BJ (cell line): Measurements from ENCODE around the gene ITPK1. TPM values are rescaled to one million over a fixed set of nuclear protein-coding genes. Genes with fewer than 3 reads are reported as not detected.

Experiments used
- CTCF ChIA-PET: fragments of 350-600 bp; formaldehyde crosslinking; extraction: SDS; loops from one replicate; lab custom pipeline; 2021; ENCODE audit warnings: antibody characterized with exemption, inconsistent platforms; lab: Yijun Ruan, JAX
- POLR2A ChIA-PET: fragments of 300-600 bp; sonication (Branson Sonifier 250); formaldehyde crosslinking; extraction: SDS; loops from one replicate; lab custom pipeline; 2021; ENCODE audit warnings: antibody characterized with exemption; lab: Charles Lee
- DNase-seq: peaks from one replicate; pipeline ENCODE4 v3.0.0-alpha.2; 2011; ENCODE audit warnings: low read depth
- H3K27me3 ChIP-seq: 2 replicates; pipeline ENCODE4 v1.6.0; 2011; ENCODE audit warnings: low read length; ENCODE audit not compliant: control insufficient read depth, insufficient read depth
- H3K36me3 ChIP-seq: 2 replicates; pipeline ENCODE4 v1.5.1; 2011; ENCODE audit warnings: low read length; ENCODE audit not compliant: control insufficient read depth, insufficient read depth
- H3K4me3 ChIP-seq: 2 replicates; pipeline ENCODE4 v1.5.1; 2011; ENCODE audit warnings: low read depth, mild to moderate bottlenecking, control low read depth, low read length
- CTCF ChIP-seq: IDR thresholded peaks from 2 replicates; pipeline ENCODE4 v1.5.1; 2011; ENCODE audit warnings: low read depth, mild to moderate bottlenecking, control low read depth, inconsistent platforms, low read length, moderate library complexity; ENCODE audit not compliant: insufficient read depth
- polyA plus RNA-seq: library from polyadenylated mRNA; depleted of rRNA; stranded (reverse); fragments of >200 nt; gene quantifications from 2 replicates; pipeline ENCODE4 v1.2.3, GENCODE V29; 2011

ITPK1 gene
- polyA plus RNA-seq, 1 experiment = 49.0 TPM

DNA sequence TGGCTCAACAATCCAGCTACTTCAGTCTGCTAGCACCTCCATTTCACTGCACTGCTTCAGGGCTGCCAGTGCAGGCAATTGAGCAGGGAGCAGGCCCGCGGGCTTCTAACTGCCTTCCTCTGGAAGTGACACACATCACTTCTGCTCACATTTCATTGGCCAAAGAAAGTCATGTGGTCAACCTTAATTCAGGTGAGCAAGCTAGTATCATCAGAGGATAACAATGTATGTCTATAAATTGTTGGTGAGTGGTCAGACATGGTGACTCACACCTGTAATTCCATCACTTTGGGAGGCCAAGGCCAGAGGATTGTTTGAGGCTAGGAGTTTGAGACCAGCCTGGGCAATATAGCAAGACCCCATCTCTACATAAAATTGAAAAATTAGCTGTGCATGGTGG, 215.1 kb downstream of the ITPK1 start:
- H3K4me3 ChIP-seq = no peak overlapping the region
- ChIA-PET CTCF (no interaction called here), POLR2A (no interaction called here)
- TF ChIP-seq CTCF = no peak
- peaks cover 4% of the 10 kb centered on the region for H3K27me3 ChIP-seq
- no peaks in the 10 kb centered on the region for H3K36me3 ChIP-seq
- no peak for DNase-seq

GRCh38 chr14:92898566-92899131, 217.1 kb downstream of the ITPK1 start:
- peaks cover 3% of the 10 kb centered on the region for H3K27me3 ChIP-seq
- POLR2A ChIA-PET = no interaction called here
- TF ChIP-seq CTCF = no peak
- H3K4me3 ChIP-seq = no peak overlapping the region
- no peak for DNase-seq
- CTCF ChIA-PET = no interaction called here
- H3K36me3 ChIP-seq = no peaks in the 10 kb centered on the region

DNA sequence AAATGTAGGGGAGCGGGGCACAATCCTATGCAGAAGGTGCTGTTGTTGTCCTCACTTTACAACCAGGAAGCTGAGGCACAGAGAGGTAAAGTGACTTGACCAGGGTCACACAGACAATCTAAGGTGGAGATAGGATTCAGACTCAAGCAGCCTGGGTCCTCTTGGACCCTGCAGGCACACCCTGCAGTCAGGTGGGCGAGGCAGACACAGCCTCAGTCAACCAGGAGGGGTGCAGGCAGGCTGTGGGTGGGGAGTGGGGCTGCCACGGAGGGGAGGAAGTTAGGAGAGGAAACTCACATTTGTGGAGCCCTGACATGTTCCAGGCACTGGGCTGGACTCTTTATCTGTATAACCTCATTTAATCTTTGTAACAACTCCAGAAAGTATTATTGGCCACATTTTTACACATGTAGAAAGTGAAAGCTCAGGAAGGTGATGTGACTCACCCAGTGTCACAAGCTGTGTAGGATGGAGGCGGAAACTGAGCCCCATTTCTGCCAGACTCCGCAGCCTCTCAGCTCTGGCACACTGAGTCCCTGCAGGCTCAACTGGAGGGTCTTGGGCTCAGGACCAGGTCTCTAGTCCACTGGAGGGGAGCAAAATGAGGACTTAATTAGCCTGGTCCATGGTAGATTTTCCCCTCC, 217.7 kb downstream of the ITPK1 start:
- Histone ChIP-seq H3K36me3 (no peaks in the 10 kb centered on the region), H3K27me3 (no peaks in the 10 kb centered on the region), H3K4me3 (no peak overlapping the region)
- TF ChIP-seq CTCF = no peak
- DNase-seq = no peak
- CTCF ChIA-PET = no interaction called here
- POLR2A ChIA-PET = no interaction called here

GRCh38 chr14:92895352-92895878, 220.3 kb downstream of the ITPK1 start:
- CTCF ChIA-PET = no interaction called here
- Histone ChIP-seq H3K4me3 (no peak overlapping the region), H3K27me3 (no peaks in the 10 kb centered on the region), H3K36me3 (no peaks in the 10 kb centered on the region)
- no peak for TF ChIP-seq CTCF
- DNase-seq = no peak
- POLR2A ChIA-PET = no interaction called here

GRCh38 chr14:92892589-92892988, 223.1 kb downstream of the ITPK1 start:
- ChIA-PET CTCF (interaction anchor here (1.2 kb wide), 1 partner anchor 8 kb away, joined by 4 read pairs; no protein-coding TSS in a partner anchor), POLR2A (no interaction called here)
- Histone ChIP-seq H3K4me3 (no peak overlapping the region), H3K27me3 (no peaks in the 10 kb centered on the region), H3K36me3 (no peaks in the 10 kb centered on the region)
- TF ChIP-seq CTCF = no peak
- DNase-seq = no peak
